ENCODE data around the gene IDS. TPM values are rescaled to one million over a fixed set of nuclear protein-coding genes. Genes with fewer than 3 reads are reported as not detected.

Gene IDS
- total RNA-seq, 1 experiment from 2014 or later: 29.9 TPM

DNA sequence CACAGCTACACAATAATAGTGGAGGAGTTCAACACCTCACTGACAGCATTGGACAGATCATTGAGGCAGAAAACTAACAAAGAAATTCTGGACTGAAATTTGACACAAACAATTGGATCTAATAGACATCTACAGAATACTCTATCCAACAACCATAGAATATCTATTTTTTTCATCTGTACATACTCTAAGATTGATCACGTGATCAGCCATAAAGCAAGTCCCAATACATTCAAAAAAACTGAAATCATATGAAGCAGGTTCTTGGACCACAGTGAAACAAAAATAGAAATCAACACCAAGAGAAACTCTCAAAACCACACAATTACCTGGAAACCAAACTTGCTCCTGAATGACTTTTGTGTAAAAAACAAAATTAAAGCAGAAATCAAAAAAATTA lies 12.2 kb upstream of the IDS start:
- Mint-ChIP-seq H3K9me3 (ENCODE audit: unreplicated experiment) (no peaks in the 10 kb centered on the region), H3K27me3 (ENCODE audit: insufficient read depth, unreplicated experiment) (no peaks in the 10 kb centered on the region), H3K36me3 (ENCODE audit: insufficient read depth, unreplicated experiment) (peaks cover 7% of the 10 kb centered on the region), H3K4me3 (ENCODE audit: unreplicated experiment) (no peak overlapping the region), H3K4me1 (ENCODE audit: insufficient read depth, unreplicated experiment) (no peaks in the 10 kb centered on the region), H3K27ac (ENCODE audit: low read depth, unreplicated experiment) (no peak overlapping the region)
- intact Hi-C loops (cut with micrococcal nuclease): no loop called here
- POLR2A ChIA-PET: interaction anchor here (1.3 kb wide), 1 partner anchor 23 kb away, joined by 6 read pairs; the partner anchor contains the start of gene EOLA1
- CTCF ChIA-PET: interaction anchor here (0.6 kb wide), 2 partner anchors 46 to 230 kb away, joined by 3 to 4 read pairs; no protein-coding TSS in a partner anchor
- DNase-seq (ENCODE audit: unreplicated experiment): no peak
- TF ChIP-seq, protein P1, sequence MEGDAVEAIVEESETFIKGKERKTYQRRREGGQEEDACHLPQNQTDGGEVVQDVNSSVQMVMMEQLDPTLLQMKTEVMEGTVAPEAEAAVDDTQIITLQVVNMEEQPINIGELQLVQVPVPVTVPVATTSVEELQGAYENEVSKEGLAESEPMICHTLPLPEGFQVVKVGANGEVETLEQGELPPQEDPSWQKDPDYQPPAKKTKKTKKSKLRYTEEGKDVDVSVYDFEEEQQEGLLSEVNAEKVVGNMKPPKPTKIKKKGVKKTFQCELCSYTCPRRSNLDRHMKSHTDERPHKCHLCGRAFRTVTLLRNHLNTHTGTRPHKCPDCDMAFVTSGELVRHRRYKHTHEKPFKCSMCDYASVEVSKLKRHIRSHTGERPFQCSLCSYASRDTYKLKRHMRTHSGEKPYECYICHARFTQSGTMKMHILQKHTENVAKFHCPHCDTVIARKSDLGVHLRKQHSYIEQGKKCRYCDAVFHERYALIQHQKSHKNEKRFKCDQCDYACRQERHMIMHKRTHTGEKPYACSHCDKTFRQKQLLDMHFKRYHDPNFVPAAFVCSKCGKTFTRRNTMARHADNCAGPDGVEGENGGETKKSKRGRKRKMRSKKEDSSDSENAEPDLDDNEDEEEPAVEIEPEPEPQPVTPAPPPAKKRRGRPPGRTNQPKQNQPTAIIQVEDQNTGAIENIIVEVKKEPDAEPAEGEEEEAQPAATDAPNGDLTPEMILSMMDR (IDR thresholded peaks at IDR 0.05; ENCODE audit: unreplicated experiment): no peak
- no TSS peak for BruUV-seq (replicated peaks)

DNA sequence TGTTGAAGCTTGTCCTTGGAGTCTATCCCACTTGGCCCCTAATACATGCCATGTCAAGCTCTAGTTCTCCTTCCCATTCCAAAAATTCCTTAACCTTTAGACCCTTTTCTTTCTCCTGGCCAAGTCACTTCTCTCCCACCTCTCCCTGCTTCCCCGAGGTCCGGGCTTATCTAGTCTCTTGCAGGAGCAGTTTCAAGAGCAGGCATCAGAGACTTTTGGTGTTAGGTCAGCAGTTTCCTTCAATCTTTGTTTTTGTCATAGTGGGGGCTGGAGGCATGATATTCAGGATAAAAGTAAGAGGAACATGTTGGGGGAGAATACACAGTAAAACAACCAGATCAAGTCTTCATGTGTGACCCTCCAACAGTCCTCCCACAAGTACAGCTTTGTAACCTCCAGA lies 11.5 kb upstream of the IDS start:
- peaks cover 7% of the 10 kb centered on the region for H3K36me3 Mint-ChIP-seq (ENCODE audit: insufficient read depth, unreplicated experiment)
- H3K4me3 Mint-ChIP-seq (ENCODE audit: unreplicated experiment): no peak overlapping the region
- DNase-seq (ENCODE audit: unreplicated experiment): no peak
- no peaks in the 10 kb centered on the region for H3K27me3 Mint-ChIP-seq (ENCODE audit: insufficient read depth, unreplicated experiment)
- H3K27ac Mint-ChIP-seq (ENCODE audit: low read depth, unreplicated experiment): no peak overlapping the region
- TF ChIP-seq, protein P1 (IDR thresholded peaks at IDR 0.05; ENCODE audit: unreplicated experiment): no peak
- BruUV-seq (replicated peaks): no TSS peak
- H3K4me1 Mint-ChIP-seq (ENCODE audit: insufficient read depth, unreplicated experiment): no peaks in the 10 kb centered on the region
- ChIA-PET CTCF (interaction anchor here (1.4 kb wide), 1 partner anchor 10 kb away, joined by 5 read pairs; no protein-coding TSS in a partner anchor), POLR2A (interaction anchor here (1.3 kb wide), 1 partner anchor 24 kb away, joined by 6 read pairs; the partner anchor contains the start of gene EOLA1)
- intact Hi-C loops (cut with micrococcal nuclease): no loop called here
- no peaks in the 10 kb centered on the region for H3K9me3 Mint-ChIP-seq (ENCODE audit: unreplicated experiment)

DNA sequence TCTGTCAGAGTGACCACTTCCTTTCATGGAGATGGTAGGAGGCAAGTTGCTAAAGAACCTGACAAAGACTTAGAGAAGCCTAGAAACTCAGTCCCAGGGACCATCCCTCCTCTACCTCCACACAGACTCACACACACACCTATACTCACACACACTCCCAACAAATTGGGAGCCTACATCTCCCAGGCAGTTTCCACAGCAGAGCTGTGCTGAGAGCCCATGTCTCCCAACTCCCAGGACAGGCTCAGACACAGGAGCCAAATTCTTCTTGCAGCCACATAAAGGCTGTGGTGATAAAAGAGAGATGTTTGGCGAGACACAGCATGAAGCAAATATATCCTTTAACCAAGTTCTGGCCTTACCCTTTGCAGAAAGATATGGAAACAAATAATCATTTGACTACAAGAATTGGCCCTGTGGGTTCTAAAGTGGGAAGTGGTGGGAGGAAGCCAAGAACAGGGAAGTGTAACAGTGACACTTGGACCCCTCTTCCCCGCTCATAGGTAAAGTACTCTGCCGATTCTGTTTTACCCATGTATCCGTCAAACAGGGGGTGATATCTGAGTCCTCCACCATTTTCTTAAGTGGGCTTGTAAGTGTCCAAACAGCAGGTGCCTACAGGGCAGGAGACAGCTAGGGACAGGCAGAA lies 11.0 kb upstream of the IDS start:
- no peak overlapping the region for H3K4me3 Mint-ChIP-seq (ENCODE audit: unreplicated experiment)

DNA sequence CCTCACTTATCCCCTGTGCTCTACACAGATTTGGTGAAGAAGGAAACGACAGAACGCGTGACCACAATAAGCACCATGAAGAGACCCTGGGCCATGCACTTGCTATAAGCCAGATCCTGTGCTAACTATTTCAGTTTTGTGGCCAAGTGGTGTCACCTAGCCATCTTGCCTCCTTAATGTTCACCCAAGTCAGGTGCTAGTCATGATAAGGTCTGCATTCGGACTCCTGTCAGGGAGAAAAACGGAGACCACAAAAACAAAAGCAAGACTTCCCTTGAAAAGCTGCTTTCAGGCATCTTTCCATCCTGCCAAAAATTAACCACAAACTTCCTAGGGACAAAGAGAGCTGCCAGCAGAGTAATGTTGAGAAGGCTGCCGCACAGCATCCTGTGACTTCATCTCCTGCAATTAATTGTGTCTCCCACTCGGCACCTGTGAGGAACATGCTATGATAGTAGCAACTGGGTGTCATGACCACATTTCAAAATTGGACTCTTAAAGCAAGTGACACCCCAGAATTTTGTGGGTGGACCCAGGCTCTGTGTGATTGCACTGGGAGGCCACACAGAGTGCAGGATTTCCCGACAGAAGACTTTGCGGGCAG lies 8.8 kb upstream of the IDS start:
- Mint-ChIP-seq H3K4me1 (ENCODE audit: insufficient read depth, unreplicated experiment) (peaks cover 5% of the 10 kb centered on the region), H3K27ac (ENCODE audit: low read depth, unreplicated experiment) (no peak overlapping the region), H3K36me3 (ENCODE audit: insufficient read depth, unreplicated experiment) (peaks cover 7% of the 10 kb centered on the region), H3K4me3 (ENCODE audit: unreplicated experiment) (no peak overlapping the region), H3K27me3 (ENCODE audit: insufficient read depth, unreplicated experiment) (no peaks in the 10 kb centered on the region), H3K9me3 (ENCODE audit: unreplicated experiment) (no peaks in the 10 kb centered on the region)
- no peak for DNase-seq (ENCODE audit: unreplicated experiment)
- ChIA-PET POLR2A (interaction anchor here (0.7 kb wide), 1 partner anchor 251 kb away, joined by 3 read pairs; no protein-coding TSS in a partner anchor), CTCF (interaction anchor here (0.6 to 1.5 kb wide), 2 partner anchors 9 to 1432 kb away, joined by 3 to 4 read pairs; partner anchors contain the start of gene IDS)
- BruUV-seq (replicated peaks): no TSS peak
- intact Hi-C loops (cut with micrococcal nuclease): no loop called here
- TF ChIP-seq, protein P1 (IDR thresholded peaks at IDR 0.05; ENCODE audit: unreplicated experiment): no peak

More for the DNA sequence above, 11.0 kb upstream of the IDS start:
- H3K4me1 Mint-ChIP-seq (ENCODE audit: insufficient read depth, unreplicated experiment): no peaks in the 10 kb centered on the region
- TF ChIP-seq, protein P1 (IDR thresholded peaks at IDR 0.05; ENCODE audit: unreplicated experiment): no peak
- H3K27me3 Mint-ChIP-seq (ENCODE audit: insufficient read depth, unreplicated experiment): no peaks in the 10 kb centered on the region
- POLR2A ChIA-PET: interaction anchor here (1.3 kb wide), 1 partner anchor 24 kb away, joined by 6 read pairs; the partner anchor contains the start of gene EOLA1
- intact Hi-C loops (cut with micrococcal nuclease): no loop called here
- no peak for DNase-seq (ENCODE audit: unreplicated experiment)
- no peaks in the 10 kb centered on the region for H3K9me3 Mint-ChIP-seq (ENCODE audit: unreplicated experiment)
- no peak overlapping the region for H3K27ac Mint-ChIP-seq (ENCODE audit: low read depth, unreplicated experiment)
- peaks cover 7% of the 10 kb centered on the region for H3K36me3 Mint-ChIP-seq (ENCODE audit: insufficient read depth, unreplicated experiment)
- BruUV-seq (replicated peaks): no TSS peak
- CTCF ChIA-PET: interaction anchor here (1.4 kb wide), 1 partner anchor 10 kb away, joined by 5 read pairs; no protein-coding TSS in a partner anchor

Data from MCF 10A (cell line).